Kidney epithelial cell (primary cell): ENCODE data around the gene CYLC2. TPM values are rescaled to one million over a fixed set of nuclear protein-coding genes. Genes with fewer than 3 reads are reported as not detected.

Source experiments
- DNase-seq: peaks from one replicate; pipeline ENCODE4 v3.0.0-alpha.2; 2010; ENCODE audit warnings: low read depth
- H3K27me3 ChIP-seq: 2 replicates; pipeline ENCODE4 v1.6.0; 2011; ENCODE audit warnings: low read length; ENCODE audit not compliant: control insufficient read depth, insufficient read depth
- H3K36me3 ChIP-seq: 2 replicates; pipeline ENCODE4 v1.5.1; 2011; ENCODE audit warnings: low read length; ENCODE audit not compliant: control insufficient read depth, insufficient read depth
- H3K4me3 ChIP-seq: 2 replicates; pipeline ENCODE4 v1.5.1; 2011; ENCODE audit warnings: low read depth, mild to moderate bottlenecking, control low read depth, low read length
- CTCF ChIP-seq: IDR thresholded peaks from 2 replicates; pipeline ENCODE4 v1.5.1; 2011; ENCODE audit warnings: mild to moderate bottlenecking, moderate library complexity, low read length, control low read depth, inconsistent platforms; ENCODE audit not compliant: insufficient read depth, poor library complexity, severe bottlenecking
- total RNA-seq: library from RNA; depleted of rRNA; stranded (reverse); fragments of >200 nt; gene quantifications from 2 replicates; pipeline ENCODE4 v1.2.3, GENCODE V29; 2015

CYLC2 gene
- total RNA-seq, 1 donor from 2014 or later = not detected

- Histone ChIP-seq H3K4me3 (no peak overlapping the region), H3K36me3 (no peaks in the 10 kb centered on the region), H3K27me3 (no peaks in the 10 kb centered on the region)
- TF ChIP-seq CTCF = no peak
- no peak for DNase-seq
Observed at GRCh38 chr9:102975251-102975650, 19.9 kb upstream of the CYLC2 start.

- TF ChIP-seq CTCF = no peak
- DNase-seq = no peak
- Histone ChIP-seq H3K27me3 (no peaks in the 10 kb centered on the region), H3K4me3 (no peak overlapping the region), H3K36me3 (no peaks in the 10 kb centered on the region)
Observed at GRCh38 chr9:102985162-102985895, 9.8 kb upstream of the CYLC2 start.

GRCh38 chr9:102986425-102986824 lies 8.7 kb upstream of the CYLC2 start:
- DNase-seq = no peak
- Histone ChIP-seq H3K36me3 (no peaks in the 10 kb centered on the region), H3K27me3 (no peaks in the 10 kb centered on the region), H3K4me3 (no peak overlapping the region)
- no peak for TF ChIP-seq CTCF

- no peak for TF ChIP-seq CTCF
- Histone ChIP-seq H3K36me3 (no peaks in the 10 kb centered on the region), H3K4me3 (no peak overlapping the region), H3K27me3 (no peaks in the 10 kb centered on the region)
- no peak for DNase-seq
Observed at GRCh38 chr9:103003689-103004088, 8.6 kb downstream of the CYLC2 start.

GRCh38 chr9:103014242-103014641 lies 19.1 kb downstream of the CYLC2 start:
- no peak for TF ChIP-seq CTCF
- Histone ChIP-seq H3K4me3 (no peak overlapping the region), H3K27me3 (no peaks in the 10 kb centered on the region), H3K36me3 (no peaks in the 10 kb centered on the region)
- no peak for DNase-seq

GRCh38 chr9:103025796-103026195 lies 30.7 kb downstream of the CYLC2 start:
- Histone ChIP-seq H3K36me3 (no peaks in the 10 kb centered on the region), H3K4me3 (no peak overlapping the region), H3K27me3 (no peaks in the 10 kb centered on the region)
- no peak for TF ChIP-seq CTCF
- no peak for DNase-seq
